ENCODE data around the gene FZD1.

FZD1 gene

GRCh38 chr7:91248996-91249395 is 15.2 kb upstream of the FZD1 start:
- ATAC-seq (ENCODE audit: insufficient read depth, low read depth) = no peak
- H3K27ac ChIP-seq (ENCODE audit: low read length) = no peak overlapping the region
- no peaks in the 10 kb centered on the region for H3K36me3 ChIP-seq (ENCODE audit: insufficient read depth, low read length)
- no peaks in the 10 kb centered on the region for H4K20me1 ChIP-seq (ENCODE audit: insufficient read depth, low read length)
- H3K79me2 ChIP-seq (ENCODE audit: insufficient read depth, low read length) = no peaks in the 10 kb centered on the region
- no peak overlapping the region for H2AFZ ChIP-seq (ENCODE audit: low read depth, low read length)
- H3K27me3 ChIP-seq (ENCODE audit: insufficient read depth, low read length, poor library complexity) = peaks cover 4% of the 10 kb centered on the region
- no peak overlapping the region for H3K4me3 ChIP-seq (ENCODE audit: low read depth in 1 of 2, low read length in 2 of 2)
- no peak overlapping the region for H3K9ac ChIP-seq (ENCODE audit: low read depth, low read length)
- H3K9me3 ChIP-seq (ENCODE audit: insufficient read depth, low read length, severe bottlenecking) = no peaks in the 10 kb centered on the region
- DNase-seq = no peak
- TF ChIP-seq EZH2 (IDR thresholded peaks at IDR 0.05; ENCODE audit: borderline replicate concordance, low read depth, low read length, severe bottlenecking) = no peak
- TF ChIP-seq, protein P1, sequence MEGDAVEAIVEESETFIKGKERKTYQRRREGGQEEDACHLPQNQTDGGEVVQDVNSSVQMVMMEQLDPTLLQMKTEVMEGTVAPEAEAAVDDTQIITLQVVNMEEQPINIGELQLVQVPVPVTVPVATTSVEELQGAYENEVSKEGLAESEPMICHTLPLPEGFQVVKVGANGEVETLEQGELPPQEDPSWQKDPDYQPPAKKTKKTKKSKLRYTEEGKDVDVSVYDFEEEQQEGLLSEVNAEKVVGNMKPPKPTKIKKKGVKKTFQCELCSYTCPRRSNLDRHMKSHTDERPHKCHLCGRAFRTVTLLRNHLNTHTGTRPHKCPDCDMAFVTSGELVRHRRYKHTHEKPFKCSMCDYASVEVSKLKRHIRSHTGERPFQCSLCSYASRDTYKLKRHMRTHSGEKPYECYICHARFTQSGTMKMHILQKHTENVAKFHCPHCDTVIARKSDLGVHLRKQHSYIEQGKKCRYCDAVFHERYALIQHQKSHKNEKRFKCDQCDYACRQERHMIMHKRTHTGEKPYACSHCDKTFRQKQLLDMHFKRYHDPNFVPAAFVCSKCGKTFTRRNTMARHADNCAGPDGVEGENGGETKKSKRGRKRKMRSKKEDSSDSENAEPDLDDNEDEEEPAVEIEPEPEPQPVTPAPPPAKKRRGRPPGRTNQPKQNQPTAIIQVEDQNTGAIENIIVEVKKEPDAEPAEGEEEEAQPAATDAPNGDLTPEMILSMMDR (IDR thresholded peaks at IDR 0.05; ENCODE audit: borderline replicate concordance, extremely low read depth, low read length, poor library complexity, severe bottlenecking) = no peak
- no peaks in the 10 kb centered on the region for H3K4me1 ChIP-seq (ENCODE audit: insufficient read depth, low read length)
- no peak overlapping the region for H3K4me2 ChIP-seq (ENCODE audit: insufficient read depth, low read length)

DNA sequence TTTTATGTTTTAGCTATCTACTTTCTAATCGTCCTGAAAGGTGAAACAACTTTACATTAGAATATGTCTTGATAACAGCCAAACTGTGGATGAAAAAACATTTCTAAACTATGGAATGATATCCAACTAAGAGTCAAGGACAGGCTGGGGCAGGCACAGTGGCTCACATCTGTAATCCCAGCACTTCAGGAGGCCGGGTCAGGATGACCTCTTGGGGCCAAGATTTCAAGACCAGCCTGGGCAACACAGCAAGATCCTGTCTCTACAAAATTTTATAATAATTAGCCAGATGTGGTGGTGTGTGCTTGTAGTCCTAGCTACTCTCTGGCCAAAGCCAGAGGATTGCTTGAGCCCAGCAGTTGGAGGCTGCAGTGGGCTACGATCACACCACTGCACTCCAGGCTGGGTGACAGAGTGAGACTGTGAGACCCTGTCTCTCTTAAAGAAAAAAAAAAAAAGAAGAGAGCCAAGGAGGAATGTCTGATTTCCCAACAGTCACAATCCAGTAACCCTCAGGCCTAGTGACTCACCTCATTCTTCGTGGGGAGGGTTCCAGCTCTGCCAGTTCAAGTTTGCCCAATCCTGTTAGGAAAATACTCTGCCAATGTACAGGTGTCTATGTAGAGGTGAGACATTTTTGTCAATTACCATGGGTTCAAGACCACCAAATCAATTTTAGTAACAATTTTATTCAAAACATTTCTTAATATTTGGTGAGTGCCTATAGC is 14.6 kb upstream of the FZD1 start:
- TF ChIP-seq, protein P1 (IDR thresholded peaks at IDR 0.05; ENCODE audit: borderline replicate concordance, extremely low read depth, low read length, poor library complexity, severe bottlenecking) = no peak
- TF ChIP-seq EZH2 (IDR thresholded peaks at IDR 0.05; ENCODE audit: borderline replicate concordance, low read depth, low read length, severe bottlenecking) = no peak
- no peaks in the 10 kb centered on the region for H3K9me3 ChIP-seq (ENCODE audit: insufficient read depth, low read length, severe bottlenecking)
- H3K4me3 ChIP-seq (ENCODE audit: low read depth in 1 of 2, low read length in 2 of 2) = no peak overlapping the region
- no peak for DNase-seq
- no peak for ATAC-seq (ENCODE audit: insufficient read depth, low read depth)
- H3K9ac ChIP-seq (ENCODE audit: low read depth, low read length) = no peak overlapping the region
- peaks cover 4% of the 10 kb centered on the region for H3K27me3 ChIP-seq (ENCODE audit: insufficient read depth, low read length, poor library complexity)
- no peak overlapping the region for H3K4me2 ChIP-seq (ENCODE audit: insufficient read depth, low read length)
- no peaks in the 10 kb centered on the region for H3K4me1 ChIP-seq (ENCODE audit: insufficient read depth, low read length)
- no peaks in the 10 kb centered on the region for H4K20me1 ChIP-seq (ENCODE audit: insufficient read depth, low read length)
- no peak overlapping the region for H3K27ac ChIP-seq (ENCODE audit: low read length)
- no peaks in the 10 kb centered on the region for H3K79me2 ChIP-seq (ENCODE audit: insufficient read depth, low read length)
- no peak overlapping the region for H2AFZ ChIP-seq (ENCODE audit: low read depth, low read length)
- no peaks in the 10 kb centered on the region for H3K36me3 ChIP-seq (ENCODE audit: insufficient read depth, low read length)

DNA sequence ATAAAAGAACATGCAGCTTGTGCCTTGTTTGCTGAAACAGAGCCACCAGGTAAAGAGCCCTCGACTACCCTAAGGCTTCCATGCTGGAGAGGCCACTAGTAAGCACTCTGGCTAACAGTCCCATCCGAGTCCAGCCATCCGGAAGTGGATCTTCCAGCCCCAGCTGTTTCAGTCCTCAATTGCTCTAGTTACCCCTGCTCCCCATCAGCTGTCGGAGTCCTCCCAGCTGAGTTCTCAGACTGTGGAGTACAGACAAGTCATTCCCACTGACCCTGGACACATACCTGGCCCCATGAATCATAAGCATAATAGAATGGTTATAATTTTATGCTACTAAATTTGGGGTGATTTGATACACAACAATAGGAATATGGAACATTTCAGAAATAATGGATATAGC is 13.5 kb upstream of the FZD1 start:
- Histone ChIP-seq H3K27me3 (ENCODE audit: insufficient read depth, low read length, poor library complexity) (peaks cover 4% of the 10 kb centered on the region), H4K20me1 (ENCODE audit: insufficient read depth, low read length) (no peaks in the 10 kb centered on the region), H3K79me2 (ENCODE audit: insufficient read depth, low read length) (no peaks in the 10 kb centered on the region), H3K9me3 (ENCODE audit: insufficient read depth, low read length, severe bottlenecking) (no peaks in the 10 kb centered on the region), H3K4me2 (ENCODE audit: insufficient read depth, low read length) (no peak overlapping the region), H3K4me1 (ENCODE audit: insufficient read depth, low read length) (no peaks in the 10 kb centered on the region), H3K4me3 (ENCODE audit: low read depth in 1 of 2, low read length in 2 of 2) (no peak overlapping the region), H3K9ac (ENCODE audit: low read depth, low read length) (no peak overlapping the region), H3K36me3 (ENCODE audit: insufficient read depth, low read length) (no peaks in the 10 kb centered on the region), H2AFZ (ENCODE audit: low read depth, low read length) (no peak overlapping the region), H3K27ac (ENCODE audit: low read length) (no peak overlapping the region)
- DNase-seq = no peak
- no peak for TF ChIP-seq EZH2 (IDR thresholded peaks at IDR 0.05; ENCODE audit: borderline replicate concordance, low read depth, low read length, severe bottlenecking)
- TF ChIP-seq, protein P1 (IDR thresholded peaks at IDR 0.05; ENCODE audit: borderline replicate concordance, extremely low read depth, low read length, poor library complexity, severe bottlenecking) = no peak
- no peak for ATAC-seq (ENCODE audit: insufficient read depth, low read depth)
